H1 (cell line): ENCODE data around the gene NUP210L. TPM values are rescaled to one million over a fixed set of nuclear protein-coding genes. Genes with fewer than 3 reads are reported as not detected.

Source experiments
- CHD7 ChIP-seq: fragments of 300-600 bp; sonication (generic); IDR thresholded peaks from 2 replicates; pipeline ENCODE4 v1.7.1; 2012; ENCODE audit warnings: low read length, moderate library complexity, mild to moderate bottlenecking, inconsistent platforms; ENCODE audit not compliant: insufficient replicate concordance
- EGR1 ChIP-seq: IDR thresholded peaks from 2 replicates; pipeline ENCODE4 v1.6.1; 2011; ENCODE audit warnings: low read depth, low read length, borderline replicate concordance
- HDAC2 ChIP-seq, 2 experiments: fragments of 300-600 bp in 1 of 2; sonication (generic) in 1 of 2; IDR thresholded peaks; 2 replicates each; pipeline ENCODE4 v1.6.1; 2011 to 2012; ENCODE audit warnings: low read depth in 2 of 2, low read length in 2 of 2, mild to moderate bottlenecking in 2 of 2, moderate library complexity in 2 of 2, borderline replicate concordance in 1 of 2, inconsistent platforms in 1 of 2
- JUND ChIP-seq: IDR thresholded peaks from 2 replicates; pipeline ENCODE4 v1.6.1; 2011; ENCODE audit warnings: mild to moderate bottlenecking, improper control_type of control experiment, low read length
- KDM1A ChIP-seq: fragments of 200-600, 300-600 bp; sonication (generic); IDR thresholded peaks from 2 replicates; pipeline ENCODE4 v1.7.1; 2016; ENCODE audit warnings: mild to moderate bottlenecking, low read length, borderline replicate concordance
- NRF1 ChIP-seq: IDR thresholded peaks from 2 replicates; pipeline ENCODE4 v1.6.1; 2011; ENCODE audit warnings: mild to moderate bottlenecking, low read depth, low read length, improper control_type of control experiment
- SIRT6 ChIP-seq: IDR thresholded peaks from one replicate; pipeline ENCODE4 v1.7.1; 2012; ENCODE audit warnings: low read length, inconsistent platforms
- YY1 ChIP-seq: IDR thresholded peaks from 2 replicates; pipeline ENCODE4 v1.6.1; 2011; ENCODE audit warnings: low read depth, mild to moderate bottlenecking, low read length
- polyA plus RNA-seq, 7 experiments: library from polyadenylated mRNA; depleted of rRNA in 3 of 7; stranded (reverse) in 5 of 7; unstranded in 2 of 7; fragments of >200 nt in 5 of 7; fragments of 200-250 nt in 2 of 7; gene quantifications; 1 replicate in 5 of 7; 2 replicates in 1 of 7; 4 replicates in 1 of 7; pipeline versions ENCODE4 v1.2.1 to v1.2.3, GENCODE V29; 2011 to 2013; ENCODE audit warnings: missing spikeins in 2 of 7, mixed read lengths in 2 of 7
- total RNA-seq: library from RNA; stranded (reverse); fragmentation: NEBNext Ultra II Directional; extraction: Animal tissue kit (Norgen Biotek cat#: 25700); gene quantifications from 2 replicates; pipeline ENCODE4 v1.2.1, GENCODE V29; 2021
- TF ChIP-seq, protein P1 (sequence below): IDR thresholded peaks from 2 replicates; pipeline ENCODE4 v1.6.1; 2011; ENCODE audit warnings: low read depth, mild to moderate bottlenecking, low read length; ENCODE audit not compliant: insufficient read depth

The NUP210L gene
- total and polyA plus RNA-seq, 2 of the 8 experiments (the other 6 are each of a cell fraction or from before 2014, with no cell fraction given) = not detected

DNA sequence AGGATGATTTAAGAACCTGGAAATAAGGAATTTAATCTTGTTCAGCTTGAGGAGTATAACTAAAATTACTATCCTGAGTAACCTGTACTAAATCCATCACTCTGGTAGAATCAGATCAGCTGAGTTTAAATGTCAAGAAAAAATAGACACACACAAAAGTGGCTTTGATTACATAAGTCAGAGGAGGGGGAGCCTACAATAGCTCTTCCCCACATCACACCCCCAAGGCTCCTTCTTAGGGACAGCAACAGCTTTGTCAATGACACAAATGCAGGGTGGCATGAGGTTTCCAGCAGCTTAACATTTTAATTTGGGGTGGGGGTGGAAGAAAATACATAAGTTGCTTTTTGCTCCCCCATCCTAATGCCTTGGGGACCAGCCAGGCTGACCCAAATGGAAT, 12.6 kb upstream of the NUP210L start (continued):
- TF ChIP-seq CHD7 = no peak
- no peak for TF ChIP-seq SIRT6
- TF ChIP-seq NRF1 = no peak
- no peak for TF ChIP-seq EGR1
- no peak for TF ChIP-seq HDAC2 (IDR thresholded peaks at IDR 0.05; ENCODE audit: borderline replicate concordance in 1 of 2, low read depth in 2 of 2, low read length in 2 of 2)
- TF ChIP-seq, protein P1, sequence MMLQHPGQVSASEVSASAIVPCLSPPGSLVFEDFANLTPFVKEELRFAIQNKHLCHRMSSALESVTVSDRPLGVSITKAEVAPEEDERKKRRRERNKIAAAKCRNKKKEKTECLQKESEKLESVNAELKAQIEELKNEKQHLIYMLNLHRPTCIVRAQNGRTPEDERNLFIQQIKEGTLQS = no peak
- TF ChIP-seq KDM1A = no peak
- no peak for TF ChIP-seq YY1
- no peak for TF ChIP-seq JUND
